NCI-H446 treated with DMSO at 0.1 percent for 48 hours (cell line): ENCODE measurements around the gene TIGD3.

ENCODE experiments used
- DNase-seq: peaks from one replicate; lab custom pipeline; 2025; lab: John Stamatoyannopoulos, UW

The TIGD3 gene

DNA sequence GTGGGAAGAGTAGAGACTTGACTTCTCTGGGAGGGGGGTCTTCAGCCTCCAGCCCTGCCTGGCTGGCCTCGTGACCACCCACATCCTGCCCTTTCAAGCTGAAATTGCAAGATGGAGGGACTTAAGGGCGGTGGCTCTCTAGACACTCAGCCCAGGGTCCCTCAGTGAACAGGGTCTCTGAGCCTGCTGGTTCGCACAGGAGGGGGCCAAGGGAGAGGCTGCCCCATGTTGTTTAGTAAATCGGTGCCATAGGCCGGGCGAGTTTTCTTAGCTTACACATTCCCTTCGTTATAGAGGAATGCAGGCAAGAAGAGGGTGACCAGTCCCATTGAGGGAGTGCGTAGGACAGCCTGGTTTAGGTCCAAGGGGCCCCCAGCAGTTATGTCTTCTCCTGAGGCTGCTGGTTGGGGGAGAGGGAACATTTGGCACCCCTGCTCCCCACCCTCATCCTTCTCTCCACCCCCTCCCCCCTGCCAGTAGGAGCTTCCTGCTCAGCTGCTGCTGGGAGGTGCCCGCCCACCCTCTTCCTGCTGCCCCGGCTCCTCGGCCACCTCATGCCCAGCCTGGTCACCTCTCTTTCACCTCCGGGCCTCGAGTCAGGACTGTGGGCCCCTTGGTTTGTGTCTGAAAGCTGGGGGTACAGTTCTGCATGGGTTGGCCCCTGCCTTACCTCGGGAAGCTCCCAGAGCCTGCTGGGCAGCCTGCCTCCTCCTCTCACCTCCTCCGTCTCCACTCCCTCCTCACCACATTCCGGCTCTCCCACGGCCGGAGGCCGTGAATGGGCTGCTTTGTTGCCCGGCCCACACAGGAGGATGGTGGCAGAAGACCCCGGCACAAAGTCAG, 35.8 kb downstream of the TIGD3 start:
- no peak for DNase-seq

GRCh38 chr11:65390996-65391395, 36.4 kb downstream of the TIGD3 start:
- no peak for DNase-seq

DNA sequence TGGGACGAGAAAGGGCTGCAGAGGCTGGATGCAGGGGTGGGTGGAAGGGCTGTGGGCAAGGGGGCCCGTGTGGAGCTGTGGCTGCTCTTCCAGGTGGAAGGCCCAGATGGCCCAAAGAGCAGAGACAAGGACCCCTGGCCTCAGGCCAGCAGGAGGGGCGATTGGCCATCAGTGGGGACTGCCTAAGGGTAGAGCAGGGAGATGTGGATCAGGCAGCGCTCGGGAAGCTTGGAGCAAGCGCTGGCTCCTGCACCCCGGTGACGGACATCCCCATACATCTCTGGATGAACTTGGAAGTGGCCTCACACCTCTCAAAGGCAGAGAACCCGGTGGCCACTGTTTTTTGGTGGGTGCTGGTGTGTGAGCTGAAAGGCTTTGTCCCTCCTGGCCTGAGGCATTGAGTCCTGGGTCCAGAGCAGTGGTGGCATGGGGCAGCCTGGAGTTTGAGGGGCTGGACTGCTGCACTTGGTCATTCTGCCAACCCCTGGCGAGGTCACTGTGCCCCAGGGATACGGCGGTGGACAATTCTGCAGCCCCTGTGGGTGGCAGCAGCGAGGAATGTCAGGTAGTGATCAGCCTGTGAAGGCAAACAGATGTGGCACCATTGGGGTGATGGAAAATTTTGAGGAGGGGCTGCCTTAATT, 37.8 kb downstream of the TIGD3 start:
- no peak for DNase-seq

DNA sequence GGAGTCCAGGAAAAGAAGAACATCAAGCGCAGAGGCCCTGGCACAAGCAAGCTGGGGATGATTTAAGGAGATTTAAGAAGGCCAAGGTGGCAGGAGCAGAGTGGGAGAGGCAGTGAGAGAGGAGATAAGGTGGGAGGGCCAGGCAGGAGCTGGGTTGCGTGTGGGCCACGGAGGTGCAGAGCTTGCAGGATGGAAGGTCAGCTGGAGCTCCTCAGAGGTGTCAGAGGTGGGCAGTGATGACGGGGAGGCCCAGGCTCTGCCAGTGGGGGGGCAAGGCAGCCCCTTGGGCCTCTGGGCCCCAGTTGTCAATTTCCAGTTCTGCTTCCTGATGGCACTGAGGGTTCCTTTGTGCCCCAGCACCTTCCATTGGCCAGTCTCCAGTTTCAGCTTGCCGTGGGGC, 38.3 kb downstream of the TIGD3 start:
- no peak for DNase-seq

DNA sequence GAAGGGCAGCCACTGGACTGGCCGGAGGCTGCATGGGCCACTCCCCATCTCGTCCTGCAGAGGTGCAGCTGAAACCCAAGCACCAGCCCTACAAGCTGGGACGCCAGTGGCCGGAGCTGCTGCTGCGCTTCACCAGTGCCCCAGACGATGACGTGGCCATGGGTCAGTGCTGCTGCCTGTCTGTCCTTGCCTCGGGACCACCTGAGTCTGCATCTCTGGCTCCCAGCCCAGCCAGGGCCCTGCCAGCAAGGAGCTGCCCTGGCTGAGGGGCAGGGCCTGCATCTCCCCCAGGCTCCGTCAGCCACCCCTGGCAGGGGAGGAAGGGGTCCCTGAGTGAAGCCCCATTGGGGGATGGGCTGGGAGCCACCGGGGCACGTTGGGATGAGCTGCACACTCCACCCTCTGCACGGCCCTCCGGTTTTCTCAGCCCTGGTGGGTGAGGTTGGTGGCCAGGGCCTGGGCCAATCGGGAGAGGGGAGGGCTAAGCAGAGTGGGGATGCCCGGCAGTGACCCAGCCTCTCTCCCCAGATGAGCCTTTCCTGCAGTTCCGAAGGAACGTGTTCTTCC, 39.0 kb downstream of the TIGD3 start:
- no peak for DNase-seq

DNA sequence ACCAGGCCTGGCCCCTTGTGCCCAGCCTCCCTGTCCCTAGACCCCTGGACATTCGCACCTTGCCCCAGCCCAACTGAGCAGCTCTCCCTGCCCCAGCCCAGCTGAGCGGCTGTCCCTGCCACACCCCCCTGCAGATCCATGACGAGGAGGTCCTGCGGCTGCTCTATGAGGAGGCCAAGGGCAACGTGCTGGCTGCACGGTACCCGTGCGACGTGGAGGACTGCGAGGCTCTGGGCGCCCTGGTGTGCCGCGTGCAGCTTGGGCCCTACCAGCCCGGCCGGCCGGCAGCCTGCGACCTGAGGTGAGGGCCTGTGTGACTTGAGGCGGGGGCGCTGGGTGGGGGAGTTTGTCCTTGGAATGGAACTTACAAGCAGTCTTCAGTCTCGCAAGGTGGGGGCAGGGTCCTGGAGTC, 39.6 kb downstream of the TIGD3 start:
- no peak for DNase-seq

DNA sequence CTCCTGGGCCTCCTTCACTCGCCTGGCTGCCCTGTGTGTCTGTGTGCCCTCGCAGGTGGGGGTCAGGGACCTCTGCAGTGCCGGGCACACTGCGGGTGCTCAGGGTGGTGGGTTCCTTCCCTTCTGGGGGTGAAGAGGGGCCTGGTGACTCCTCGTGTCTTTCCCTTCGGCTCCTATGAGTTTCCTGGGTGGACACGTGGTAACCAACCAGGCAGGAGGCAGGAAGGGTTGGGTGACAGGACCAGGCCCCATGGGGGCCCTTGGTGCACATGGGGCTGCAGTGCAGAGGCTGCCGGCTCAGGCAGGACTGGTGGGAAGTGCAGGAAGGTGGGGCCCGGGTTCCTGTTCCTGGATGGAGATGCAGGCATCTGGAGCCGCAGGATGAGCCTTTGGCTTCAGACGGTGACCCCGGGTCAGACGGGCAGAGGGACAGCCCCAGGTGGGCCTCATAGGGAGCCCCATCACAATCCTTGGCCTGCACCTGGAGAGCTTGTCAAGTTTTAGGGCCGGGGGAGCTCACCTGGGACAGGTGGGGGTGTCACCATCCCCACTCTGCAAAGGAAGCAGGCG, 41.5 kb downstream of the TIGD3 start:
- DNase-seq, result no peak

DNA sequence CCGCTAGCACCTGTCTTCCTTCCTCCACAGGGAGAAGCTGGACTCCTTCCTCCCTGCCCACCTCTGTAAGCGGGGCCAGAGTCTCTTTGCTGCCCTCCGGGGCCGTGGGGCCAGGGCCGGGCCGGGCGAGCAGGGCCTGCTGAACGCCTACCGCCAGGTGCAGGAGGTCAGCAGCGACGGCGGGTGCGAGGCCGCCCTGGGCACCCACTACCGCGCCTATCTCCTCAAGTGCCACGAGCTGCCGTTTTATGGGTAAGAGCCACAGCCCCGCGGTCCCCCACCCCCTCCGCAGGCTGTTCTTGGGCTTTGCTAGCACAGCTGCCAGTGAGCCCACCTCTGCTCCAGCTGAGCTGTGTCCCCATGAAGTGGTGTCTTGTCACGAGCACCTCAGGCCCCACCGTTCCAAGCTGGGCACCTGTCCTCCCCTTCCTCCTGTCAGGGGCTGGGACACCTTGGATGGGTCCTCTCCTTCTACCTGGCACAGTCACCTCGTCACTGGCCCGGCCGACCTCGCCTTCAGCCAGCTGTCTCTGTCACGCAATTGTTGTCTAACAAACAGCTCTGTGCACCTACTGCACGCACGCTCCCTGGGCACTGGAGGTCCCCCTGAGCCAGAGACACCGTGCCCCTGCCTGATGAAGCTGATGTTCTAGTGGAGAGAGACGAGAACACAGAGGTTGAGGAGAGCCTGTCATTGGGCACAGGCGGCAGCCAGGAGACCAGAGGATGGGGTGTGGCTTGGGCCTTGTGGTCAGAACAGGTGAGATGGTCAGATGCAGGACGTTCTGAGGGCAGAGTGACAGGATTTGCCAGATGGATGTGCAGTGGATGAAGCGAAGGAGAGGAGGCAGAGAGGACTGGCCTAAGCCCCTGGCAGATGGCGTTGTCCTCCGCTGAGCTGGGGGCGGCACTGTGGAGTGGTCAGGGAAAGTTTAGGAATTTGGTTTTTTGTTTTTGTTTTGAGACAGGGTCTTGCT, 42.5 kb downstream of the TIGD3 start:
- no peak for DNase-seq

DNA sequence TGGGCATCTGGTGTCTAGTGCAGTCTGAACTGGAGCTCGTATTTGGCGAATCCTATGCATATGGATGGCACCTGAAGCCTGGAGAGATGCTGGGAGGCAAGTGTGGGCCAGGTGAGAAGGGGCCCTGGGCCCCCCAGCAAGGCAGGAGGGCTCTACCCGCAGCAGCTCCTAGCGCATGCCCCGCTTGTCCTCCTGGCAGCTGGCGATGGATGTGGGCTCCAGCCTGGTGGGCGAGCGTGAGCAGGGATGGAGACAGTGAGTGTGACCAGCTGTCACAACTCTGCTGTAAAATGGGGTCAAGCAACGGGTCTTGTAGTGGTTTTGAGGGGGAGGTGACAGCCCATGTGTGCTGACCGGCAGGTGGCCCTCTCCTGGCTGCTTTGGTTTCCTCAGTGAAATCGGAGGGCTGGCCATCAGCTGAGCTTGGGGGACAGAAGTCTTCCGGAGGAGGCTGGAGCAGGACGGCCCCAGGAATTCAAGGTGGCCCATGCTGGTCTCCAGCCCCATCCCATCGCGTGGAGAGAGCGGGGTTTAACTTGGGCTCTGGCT, 43.9 kb downstream of the TIGD3 start:
- DNase-seq, result no peak

DNA sequence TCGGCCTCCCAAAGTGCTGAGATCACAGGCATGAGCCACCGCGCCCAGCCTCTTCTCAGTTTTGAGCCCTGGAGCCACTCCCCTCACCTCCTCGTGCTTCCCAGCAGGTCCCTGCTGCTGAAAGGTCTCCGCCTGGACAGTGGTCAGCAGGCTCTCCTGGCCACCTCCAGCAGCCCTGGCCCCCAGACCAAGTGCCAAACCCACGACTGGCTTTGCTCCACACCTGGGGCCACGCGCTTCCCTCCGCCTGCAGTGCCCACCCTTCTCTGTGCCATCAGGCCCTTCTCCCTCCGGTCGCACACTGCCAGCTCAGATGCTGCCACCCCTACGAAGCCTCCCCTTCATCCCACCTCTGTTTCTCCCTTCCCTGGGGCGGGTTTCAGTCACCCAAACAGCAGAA, 44.7 kb downstream of the TIGD3 start:
- no peak for DNase-seq

- no peak for DNase-seq
Observed at GRCh38 chr11:65399845-65400244, 45.3 kb downstream of the TIGD3 start.

GRCh38 chr11:65400307-65401072, 45.9 kb downstream of the TIGD3 start:
- DNase-seq, result no peak

DNA sequence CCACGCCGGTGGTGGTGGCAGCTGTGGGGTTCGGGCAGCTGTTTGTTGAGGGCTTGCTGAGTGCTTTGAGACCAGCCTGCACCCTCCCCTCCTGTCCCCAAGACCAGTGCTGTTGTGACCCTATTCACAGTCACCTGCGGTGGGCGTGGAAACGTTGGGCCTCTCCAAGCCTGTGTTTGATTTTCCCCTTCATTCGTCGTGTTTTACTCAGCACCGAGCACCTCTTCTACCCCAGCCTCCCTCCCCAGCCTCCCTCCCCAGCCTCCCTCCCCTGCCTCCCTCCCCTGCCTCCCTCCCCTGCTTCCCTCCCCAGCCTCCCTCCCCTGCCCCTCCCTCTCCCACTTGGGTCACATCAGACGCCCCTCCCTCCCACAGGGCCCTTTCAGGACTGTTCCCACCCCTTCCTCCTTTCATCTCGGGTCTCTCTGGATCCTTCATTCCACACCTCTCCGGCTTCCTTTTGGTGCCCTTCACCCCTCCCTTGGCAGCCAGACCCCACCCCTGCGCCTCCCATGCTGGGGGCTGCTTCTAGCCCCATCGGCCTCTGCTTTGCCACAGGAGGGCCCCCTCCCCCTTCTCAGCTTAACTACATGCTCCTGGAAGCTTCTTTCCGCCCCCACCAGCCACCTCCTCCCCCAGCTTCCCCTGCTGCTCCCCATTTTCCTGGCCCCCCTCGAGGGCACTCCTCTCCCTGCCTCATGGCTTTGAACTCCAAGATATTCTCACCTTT, 46.7 kb downstream of the TIGD3 start:
- DNase-seq, result no peak

- no peak for DNase-seq
Observed at GRCh38 chr11:65401803-65402248, 47.3 kb downstream of the TIGD3 start.

DNA sequence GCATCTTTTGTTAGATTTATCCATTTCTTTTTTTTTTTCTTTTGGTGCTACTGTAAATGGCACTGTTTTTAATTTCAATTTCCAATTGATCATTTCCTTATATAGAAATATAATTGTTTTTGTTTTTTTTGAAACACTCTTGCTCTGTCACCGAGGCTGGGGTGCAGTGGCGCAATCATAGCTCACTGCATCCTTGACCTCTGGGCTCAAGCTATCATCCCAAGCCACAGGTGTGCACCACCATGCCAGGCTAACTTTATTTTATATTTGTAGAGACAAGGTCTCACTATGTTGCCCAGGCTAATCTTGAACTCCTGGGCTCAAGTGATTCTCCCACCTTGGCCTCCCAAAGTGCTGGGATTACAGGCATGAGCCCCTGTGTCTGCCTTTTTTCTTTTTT, 48.2 kb downstream of the TIGD3 start:
- no peak for DNase-seq

DNA sequence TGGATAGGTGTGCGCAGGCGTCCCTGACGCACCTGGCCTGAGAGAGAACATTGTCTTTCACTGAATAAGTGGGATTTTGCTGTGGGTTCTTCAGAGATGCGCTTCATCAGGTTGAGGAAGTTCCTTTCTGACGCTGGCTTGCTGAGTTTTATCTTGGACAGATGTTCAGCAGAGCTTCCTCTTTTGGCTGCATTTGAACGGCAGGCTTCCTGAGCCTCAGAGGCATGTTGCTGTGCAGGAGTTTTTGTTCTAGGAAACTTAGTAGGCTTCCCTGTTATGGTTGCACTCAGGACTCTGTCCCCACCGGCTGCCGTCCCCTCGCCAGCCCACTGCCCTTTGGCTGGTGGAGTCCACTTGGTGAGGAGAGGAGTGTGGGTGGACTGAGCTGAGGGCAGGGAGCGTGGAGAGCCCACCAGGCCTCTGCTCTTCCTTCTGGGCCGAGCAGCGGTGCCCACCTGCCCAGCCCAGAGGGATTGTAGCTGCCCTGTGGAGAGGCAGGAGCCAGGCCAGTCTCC, 49.1 kb downstream of the TIGD3 start:
- DNase-seq, result no peak

- DNase-seq, result no peak
Observed at GRCh38 chr11:65404210-65404609, 49.7 kb downstream of the TIGD3 start.

DNA sequence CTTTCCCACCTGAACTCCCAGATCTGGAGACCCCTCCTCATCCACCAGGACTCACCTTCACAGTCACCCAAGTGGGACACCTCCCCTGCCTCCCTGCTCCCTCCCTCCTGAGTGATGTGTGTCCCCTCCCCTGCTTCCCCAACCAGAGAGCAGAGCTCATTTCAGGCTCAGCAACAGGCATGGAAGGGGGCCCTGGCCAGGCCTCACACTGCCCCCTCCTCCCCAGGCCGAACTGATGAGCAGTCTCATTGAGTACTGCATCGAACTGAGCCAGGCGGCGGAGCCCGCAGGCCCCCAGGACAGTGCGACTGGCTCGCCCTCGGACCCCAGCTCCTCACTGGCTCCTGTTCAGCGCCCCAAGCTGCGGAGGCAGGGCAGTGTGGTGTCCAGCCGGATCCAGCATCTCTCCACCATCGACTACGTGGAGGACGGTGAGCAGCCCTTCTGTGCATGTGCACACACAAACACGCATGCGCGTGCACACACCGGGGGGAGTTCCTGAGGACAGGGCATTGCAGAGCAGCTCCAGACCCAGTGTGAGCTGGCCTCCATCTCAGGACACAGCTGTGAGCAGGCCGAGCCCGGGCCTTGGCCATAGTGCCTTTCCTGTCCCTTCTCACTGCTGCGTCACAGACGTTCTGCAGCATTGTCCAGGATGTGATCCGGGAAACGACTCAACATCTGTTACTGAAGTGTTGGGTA, 50.2 kb downstream of the TIGD3 start:
- no peak for DNase-seq
